Mononuclear cell (primary cell): Measurements from ENCODE around the gene ITGB1. TPM values are rescaled to one million over a fixed set of nuclear protein-coding genes. Genes with fewer than 3 reads are reported as not detected.
"Not testable (repeated sequence)": the region's sequence is repeated elsewhere in the genome, so short reads cannot be mapped to it uniquely, and the experiment has no call there.

Experiments
- H3K27me3 ChIP-seq: 2 replicates; pipeline ENCODE4 v1.6.0; 2011; ENCODE audit warnings: low read length, control low read depth; ENCODE audit not compliant: insufficient read depth
- H3K4me1 ChIP-seq: 2 replicates; pipeline ENCODE4 v1.5.1; 2011; ENCODE audit warnings: mild to moderate bottlenecking, low read length, control low read depth; ENCODE audit not compliant: insufficient read depth
- H3K4me3 ChIP-seq: 2 replicates; pipeline ENCODE4 v1.5.1; 2011; ENCODE audit warnings: mild to moderate bottlenecking, low read length, moderate library complexity
- H3K9me3 ChIP-seq: 2 replicates; pipeline ENCODE4 v1.5.1; 2011; ENCODE audit warnings: low read depth, mild to moderate bottlenecking, control low read depth, low read length
- total RNA-seq: library from RNA; depleted of rRNA; stranded (reverse); fragments of >200 nt; gene quantifications from one replicate; pipeline ENCODE4 v1.2.3, GENCODE V29; 2012

The ITGB1 gene
- total RNA-seq = 214 TPM

DNA sequence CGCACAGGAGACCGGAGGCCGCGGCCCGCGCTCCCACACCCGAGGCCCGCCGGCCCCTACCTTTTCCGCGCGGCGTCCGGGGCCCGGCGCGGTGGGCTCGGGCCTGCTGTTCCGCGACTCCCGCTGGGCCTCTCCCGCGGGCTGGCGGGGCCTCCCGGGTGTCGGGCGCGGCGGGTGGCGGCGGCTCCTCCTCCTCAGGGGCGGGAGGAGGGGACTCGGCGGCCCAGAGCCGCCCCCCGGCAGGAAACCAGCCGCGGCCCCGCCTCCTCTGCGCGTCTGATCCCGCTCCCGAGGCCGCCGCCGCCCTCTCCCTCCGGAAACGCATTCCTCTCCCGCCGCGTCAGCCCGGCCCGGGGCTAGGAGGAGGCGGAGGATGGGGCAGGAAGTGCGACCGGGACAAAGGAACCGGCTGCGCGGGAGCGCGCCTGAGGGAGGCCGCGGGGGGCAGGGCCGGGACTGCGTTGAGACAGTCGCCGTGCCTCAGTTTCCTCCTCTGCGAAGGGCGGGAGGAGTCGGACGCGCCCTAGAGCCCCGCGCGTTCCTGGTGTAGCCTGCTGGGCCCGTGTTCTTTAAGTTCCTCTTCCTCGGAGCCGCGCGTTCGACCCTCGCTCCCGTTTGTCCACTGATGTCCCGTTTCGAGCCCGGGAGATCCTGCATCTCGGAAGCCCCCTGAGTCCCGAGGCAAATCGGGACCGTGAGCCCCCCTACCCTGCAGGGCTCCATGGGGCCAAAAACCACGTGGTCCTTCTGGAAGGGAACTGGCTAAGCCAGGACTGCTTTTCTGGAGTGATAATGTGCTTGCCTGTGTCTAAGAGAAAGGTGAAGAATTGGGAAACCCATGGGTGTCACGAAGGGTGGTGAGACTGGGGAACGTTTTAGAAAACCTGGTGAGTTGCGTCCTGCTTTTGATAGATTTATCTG is at the start of gene ITGB1:
Gene ITGB1 (minus strand): TSS at position 146 of the 921 bp plus-strand sequence. CDS start 22,672 bp downstream, outside the sequence.
- Histone ChIP-seq H3K4me1 (peaks cover 59% of the 10 kb centered on the region), H3K9me3 (no peaks in the 10 kb centered on the region), H3K4me3 (peak within 1 kb of the TSS; percentile 86), H3K27me3 (no peaks in the 10 kb centered on the region)

DNA sequence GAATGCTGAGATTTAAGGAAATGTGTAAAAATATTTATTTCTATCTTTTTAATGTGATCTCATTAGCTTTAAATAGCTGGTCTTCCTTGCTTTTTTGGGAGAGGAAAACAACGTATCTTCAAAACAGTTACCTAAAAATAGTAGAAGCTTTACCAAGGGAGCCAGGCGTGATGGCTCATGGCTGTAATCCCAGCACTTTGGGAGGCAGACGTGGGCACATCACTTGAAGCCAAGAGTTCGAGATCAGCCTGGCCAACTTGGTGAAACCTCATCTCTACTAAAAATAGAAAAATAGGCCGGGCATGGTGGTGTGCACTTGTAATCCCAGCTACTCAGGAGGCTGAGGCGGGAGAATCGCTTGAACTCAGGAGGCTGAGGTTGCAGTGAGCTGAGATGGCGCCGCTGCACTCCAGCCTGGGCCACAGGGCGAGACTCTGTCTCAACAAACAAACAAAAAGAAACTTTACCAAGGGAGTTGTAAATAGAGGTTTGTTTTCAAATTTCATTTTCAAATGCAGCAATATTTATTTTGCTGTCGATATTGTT is 48.4 kb upstream of the ITGB1 start:
- Histone ChIP-seq H3K4me1 (peaks cover 30% of the 10 kb centered on the region), H3K9me3 (no peaks in the 10 kb centered on the region), H3K27me3 (no peaks in the 10 kb centered on the region), H3K4me3 (no peak overlapping the region)

DNA sequence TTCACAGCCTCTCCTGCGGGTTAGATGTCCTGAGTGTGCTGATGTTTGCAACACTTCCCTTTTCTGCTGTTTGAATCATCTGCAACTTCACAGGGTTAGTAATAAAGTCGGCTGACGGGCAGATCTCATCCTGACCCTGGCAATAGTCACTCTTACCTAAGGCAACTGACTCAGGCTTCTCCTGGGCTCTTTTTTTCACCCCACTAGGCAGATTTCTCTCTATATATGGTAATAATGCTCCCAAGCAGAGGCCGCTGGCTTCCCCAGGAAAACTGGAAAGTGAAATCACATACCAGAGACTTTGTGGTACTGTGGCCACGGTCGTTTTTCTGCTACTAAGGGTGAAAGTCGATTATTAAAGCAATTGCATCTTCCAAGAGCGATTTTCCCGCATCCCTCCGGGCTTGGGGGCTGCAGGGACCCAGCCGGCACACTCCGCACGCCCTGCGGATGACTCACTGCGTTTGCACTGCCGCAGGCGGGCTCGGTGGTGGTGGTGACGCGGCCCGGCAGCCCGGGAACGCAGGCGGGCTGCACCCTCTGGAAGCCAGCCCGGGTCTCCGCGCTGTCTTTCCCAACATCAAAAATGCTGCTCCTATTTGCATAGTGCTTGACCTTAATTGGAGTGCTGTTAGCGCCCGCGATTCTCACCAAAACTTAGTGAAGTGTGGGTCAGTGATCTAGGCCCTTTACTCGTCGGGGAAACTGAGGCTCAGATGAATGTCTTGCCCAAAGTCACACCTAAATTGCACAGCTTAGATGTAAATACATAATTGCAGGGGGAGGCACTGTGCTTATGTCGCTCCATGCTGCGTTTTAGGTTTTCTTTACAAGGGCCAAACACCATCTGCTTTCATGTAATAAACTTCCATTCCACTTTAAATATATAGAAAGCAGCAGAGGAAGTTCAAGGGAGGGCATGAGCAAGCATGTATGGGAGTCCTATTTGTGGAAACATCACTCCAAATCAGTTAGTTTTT is 47.6 kb upstream of the ITGB1 start:
- Histone ChIP-seq H3K27me3 (no peaks in the 10 kb centered on the region), H3K4me1 (peaks cover 27% of the 10 kb centered on the region), H3K9me3 (no peaks in the 10 kb centered on the region), H3K4me3 (peak overlapping the region; percentile 39)

DNA sequence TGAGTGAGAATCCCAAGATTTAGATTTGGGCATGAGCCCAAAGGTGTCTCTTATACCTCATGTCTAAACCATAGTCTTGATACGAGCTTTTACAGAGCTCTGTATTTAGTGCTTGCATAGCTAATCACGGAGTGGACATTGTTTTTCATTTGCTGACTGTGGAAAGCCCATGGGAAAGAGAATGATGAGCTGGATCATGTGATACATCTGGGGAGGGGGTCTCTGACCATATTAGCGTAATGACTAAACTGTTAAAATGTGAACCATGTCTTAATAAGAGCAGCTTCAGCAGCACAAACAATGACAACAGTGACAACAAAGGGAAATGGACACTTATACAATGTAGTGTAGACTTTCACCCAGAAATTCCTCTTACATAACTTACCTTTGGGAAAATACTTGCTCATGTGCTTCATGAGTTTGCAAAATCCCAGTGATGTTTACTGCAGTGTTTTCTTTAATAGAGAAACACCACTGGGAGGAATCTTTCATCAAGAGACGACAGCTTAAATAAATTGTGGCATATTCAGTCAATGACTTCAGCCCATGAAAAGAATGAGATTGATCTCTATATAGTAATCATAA is 44.0 kb upstream of the ITGB1 start:
- Histone ChIP-seq H3K4me3 (no peak overlapping the region), H3K27me3 (no peaks in the 10 kb centered on the region), H3K4me1 (peaks cover 17% of the 10 kb centered on the region), H3K9me3 (no peaks in the 10 kb centered on the region)

DNA sequence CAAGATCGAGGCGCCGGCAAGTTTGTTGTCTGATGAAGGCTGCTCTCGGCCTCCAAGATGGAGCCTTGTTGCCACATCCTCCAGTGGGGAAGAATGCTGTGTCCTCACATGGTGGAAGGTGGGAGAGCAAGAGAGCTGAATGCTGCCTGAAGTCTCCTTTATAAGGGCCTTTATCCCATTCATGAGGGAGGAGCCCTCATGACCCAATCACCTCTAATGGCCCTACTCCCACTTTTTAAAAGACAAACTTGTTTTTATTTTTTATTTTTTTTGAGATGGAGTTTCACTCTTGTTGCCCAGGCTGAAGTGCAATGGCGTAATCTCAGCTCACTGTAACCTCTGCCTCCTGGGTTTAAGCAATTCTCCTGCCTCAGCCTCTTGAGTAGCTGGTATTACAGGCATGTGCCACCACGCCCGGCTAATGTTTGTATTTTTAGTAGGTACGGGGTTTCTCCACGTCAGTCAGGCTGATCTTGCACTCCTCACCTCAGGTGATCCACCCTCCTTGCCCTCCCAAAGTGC is 40.1 kb upstream of the ITGB1 start:
- not testable (repeated sequence) for H3K27me3 ChIP-seq, H3K4me3 ChIP-seq, H3K9me3 ChIP-seq, H3K4me1 ChIP-seq

DNA sequence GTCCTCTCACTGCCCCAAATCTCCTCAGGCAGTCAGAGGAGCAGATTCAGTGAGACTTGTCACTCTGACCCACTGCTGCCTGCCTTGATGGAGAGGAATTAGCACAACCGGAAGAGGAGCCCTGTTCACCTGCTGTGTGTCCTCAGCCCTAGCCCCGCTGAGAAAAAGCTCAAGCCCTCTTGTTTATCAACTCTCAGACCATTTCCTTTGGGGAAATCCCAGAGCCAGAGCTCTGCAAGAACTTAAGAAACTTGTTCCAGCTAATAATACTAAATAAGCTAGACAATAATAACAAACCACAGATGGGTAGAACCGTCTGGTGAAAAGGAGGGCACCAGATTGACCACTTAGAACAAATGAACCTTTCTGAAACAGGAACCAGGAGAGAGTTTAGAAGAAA is 37.7 kb upstream of the ITGB1 start:
- Histone ChIP-seq H3K27me3 (no peaks in the 10 kb centered on the region), H3K9me3 (no peaks in the 10 kb centered on the region), H3K4me1 (no peaks in the 10 kb centered on the region), H3K4me3 (no peak overlapping the region)

DNA sequence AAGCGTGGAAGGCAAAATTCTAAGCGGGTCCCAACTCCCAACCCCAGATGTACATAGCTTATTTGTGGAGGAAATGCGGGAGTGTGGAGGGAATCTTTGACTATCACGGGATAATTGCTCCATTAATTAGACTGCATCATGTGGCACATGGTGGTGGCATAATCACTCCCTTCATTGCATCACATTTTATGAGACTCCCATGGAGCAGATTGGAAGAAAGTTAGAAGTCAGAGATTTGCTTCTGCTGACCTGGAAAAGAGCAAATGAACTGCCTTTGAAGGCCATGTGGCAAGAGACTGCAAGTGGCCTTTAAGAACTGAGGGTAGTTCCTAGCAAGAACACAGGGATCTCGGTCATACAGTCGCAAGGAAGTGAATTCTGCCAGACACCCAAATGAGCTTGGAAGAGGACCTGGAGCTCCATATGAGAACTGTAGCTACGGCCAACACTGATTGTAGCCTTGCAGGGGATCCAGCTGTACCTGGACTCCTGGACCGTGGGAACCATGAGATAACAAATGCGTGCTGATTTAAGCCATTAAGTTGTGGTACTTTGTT is 37.1 kb upstream of the ITGB1 start:
- no peaks in the 10 kb centered on the region for H3K9me3 ChIP-seq
- no peaks in the 10 kb centered on the region for H3K4me1 ChIP-seq
- no peaks in the 10 kb centered on the region for H3K27me3 ChIP-seq
- no peak overlapping the region for H3K4me3 ChIP-seq

DNA sequence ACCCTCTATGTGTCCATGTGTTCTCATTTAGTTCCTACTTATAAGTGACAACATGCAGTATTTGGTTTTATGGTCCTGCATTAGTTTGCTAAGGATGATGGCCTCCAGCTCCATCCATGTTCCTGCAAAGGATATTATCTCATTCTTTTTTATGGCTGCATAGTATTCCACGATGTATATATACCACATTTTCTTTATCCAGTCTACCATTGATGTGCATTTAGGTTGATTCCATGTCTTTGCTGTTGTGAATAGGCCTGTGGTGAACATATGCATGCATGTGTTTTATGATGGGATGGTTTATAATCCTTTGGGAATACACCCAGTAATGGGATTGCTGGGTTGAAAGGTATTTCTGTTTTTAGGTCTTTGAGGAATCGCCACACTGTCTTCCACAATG is 36.6 kb upstream of the ITGB1 start:
- H3K27me3 ChIP-seq, H3K9me3 ChIP-seq, H3K4me1 ChIP-seq, H3K4me3 ChIP-seq: not testable (repeated sequence)

DNA sequence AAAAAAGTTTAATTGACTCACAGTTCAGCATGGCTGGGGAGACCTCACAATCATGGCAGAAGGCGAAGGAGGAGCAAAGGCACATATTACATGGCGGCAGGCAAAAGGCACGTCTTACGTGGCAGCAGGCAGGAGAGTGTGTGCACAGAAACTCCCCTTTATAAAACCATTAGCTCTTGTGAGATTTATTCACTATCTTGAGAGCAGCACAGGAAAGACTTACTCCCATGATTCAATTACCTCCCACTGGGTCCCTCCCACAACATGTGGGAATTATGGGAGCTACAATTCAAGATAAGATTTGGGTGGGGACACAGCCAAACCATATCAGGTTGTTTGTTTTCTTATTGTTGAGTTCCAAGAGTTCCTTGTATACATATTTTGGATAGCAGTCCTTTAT is 34.3 kb upstream of the ITGB1 start:
- H3K4me3 ChIP-seq, H3K9me3 ChIP-seq: not testable (repeated sequence)

DNA sequence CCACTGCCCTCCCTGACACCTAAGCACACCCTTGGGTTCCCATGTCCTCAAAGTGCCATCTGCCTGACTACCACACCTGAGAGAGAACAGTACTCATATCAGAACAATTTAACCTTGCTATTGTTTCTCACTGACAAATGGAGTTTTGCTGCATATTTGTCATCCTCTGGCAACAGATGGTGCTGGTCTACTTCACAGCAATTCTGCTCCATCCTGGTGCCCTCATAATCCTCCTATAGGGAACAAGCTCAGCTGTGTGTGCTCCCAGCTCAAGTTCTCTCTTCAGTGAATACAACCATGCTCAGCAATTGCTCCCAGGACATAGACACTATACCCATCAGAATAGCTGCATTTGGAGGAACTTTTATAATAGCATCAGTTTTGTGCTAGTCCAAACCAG is 32.8 kb upstream of the ITGB1 start:
- no peak overlapping the region for H3K4me3 ChIP-seq
- no peaks in the 10 kb centered on the region for H3K9me3 ChIP-seq

More for the DNA sequence above, 34.3 kb upstream of the ITGB1 start:
- not testable (repeated sequence) for H3K4me1 ChIP-seq, H3K27me3 ChIP-seq

DNA sequence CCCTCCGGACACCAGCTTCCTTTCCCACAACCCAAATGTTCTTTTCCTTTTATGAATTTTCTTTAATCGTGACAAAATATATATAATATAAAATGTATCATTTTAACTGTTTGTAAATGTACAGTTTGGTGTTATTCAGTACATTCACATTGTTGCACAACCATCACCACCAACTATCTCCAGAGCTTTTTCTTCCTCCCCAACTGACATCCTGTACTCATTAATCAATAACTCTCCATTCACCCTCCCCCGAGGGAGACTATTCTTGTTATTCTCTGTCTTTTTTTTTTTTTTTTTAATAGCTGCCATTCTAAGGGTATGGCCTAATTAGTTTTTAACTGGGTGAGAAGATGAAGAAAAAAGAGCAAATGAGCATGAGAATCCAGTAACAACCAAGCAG is 30.6 kb upstream of the ITGB1 start:
- Histone ChIP-seq H3K9me3 (no peaks in the 10 kb centered on the region), H3K4me3 (no peak overlapping the region), H3K4me1 (peaks cover 20% of the 10 kb centered on the region), H3K27me3 (no peaks in the 10 kb centered on the region)

More for the DNA sequence above, 32.8 kb upstream of the ITGB1 start:
- H3K27me3 ChIP-seq = no peaks in the 10 kb centered on the region
- H3K4me1 ChIP-seq = peaks cover 5% of the 10 kb centered on the region

DNA sequence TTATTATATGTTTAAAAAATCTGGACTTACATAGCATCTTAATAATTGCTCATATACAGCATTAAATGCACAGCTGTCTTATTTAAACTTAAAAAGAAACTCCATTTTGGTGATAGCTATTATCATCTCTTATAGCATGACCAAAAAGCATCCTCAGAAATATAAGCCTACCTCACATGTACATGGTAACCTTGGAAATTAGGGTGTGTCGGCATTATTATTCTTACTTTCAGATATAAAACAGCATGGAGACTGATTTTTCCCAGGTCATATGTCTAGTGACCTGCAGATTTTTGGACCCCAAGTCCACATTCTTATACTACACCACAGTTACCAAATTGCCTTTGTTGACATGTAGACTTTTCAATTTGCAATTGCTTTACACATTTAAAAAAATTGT is 29.1 kb upstream of the ITGB1 start:
- Histone ChIP-seq H3K9me3 (no peaks in the 10 kb centered on the region), H3K27me3 (no peaks in the 10 kb centered on the region), H3K4me1 (peaks cover 31% of the 10 kb centered on the region), H3K4me3 (no peak overlapping the region)

DNA sequence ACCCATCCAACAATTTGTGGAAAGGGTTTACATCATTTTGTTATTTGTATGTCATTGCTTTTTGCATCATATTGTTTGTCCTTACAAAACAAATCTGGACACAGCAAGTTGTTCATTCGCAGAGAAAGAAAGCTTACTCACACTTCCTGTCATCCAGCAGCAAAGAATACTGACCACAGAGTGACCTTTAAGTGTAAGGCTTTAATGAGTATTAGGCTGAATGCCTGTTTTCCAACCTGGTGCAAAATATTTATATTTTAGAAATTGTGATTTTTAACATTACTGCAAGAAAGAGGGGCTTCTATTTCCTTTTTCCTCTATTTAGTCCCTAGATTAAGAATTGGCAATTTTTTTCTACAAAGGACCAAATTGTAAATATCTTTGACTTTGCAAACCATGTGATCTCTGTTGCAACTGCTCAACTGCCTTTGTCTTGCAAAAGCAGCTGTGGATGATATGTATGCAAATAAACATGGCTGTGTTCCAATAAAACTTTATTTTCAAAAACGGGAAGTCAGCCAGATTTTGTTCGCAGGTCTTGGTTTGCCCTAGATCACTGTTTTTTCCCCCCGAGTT is 27.8 kb upstream of the ITGB1 start:
- Histone ChIP-seq H3K4me3 (no peak overlapping the region), H3K9me3 (no peaks in the 10 kb centered on the region), H3K27me3 (no peaks in the 10 kb centered on the region), H3K4me1 (peaks cover 44% of the 10 kb centered on the region)

DNA sequence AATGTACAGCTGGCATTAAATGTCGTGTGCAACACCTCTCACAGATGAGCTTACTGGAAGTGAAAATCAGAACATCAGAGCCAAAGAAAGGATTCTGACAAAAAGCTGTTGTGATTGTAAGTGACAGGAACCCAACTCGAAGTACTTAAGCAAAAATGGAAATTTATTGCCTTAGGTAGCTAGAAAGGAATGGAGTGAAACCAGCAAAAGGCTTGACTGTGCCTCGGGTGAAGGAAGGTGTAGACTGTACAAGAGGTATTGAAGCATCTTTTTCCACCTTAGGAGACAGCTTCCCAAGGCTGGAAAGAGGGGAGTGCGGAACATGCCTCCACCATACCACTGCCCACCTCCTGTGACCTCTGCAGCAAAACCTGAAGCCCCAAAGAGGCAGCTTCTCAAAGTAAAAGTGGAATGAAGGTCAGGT is 27.3 kb upstream of the ITGB1 start:
- Histone ChIP-seq H3K4me1 (peaks cover 46% of the 10 kb centered on the region), H3K9me3 (no peaks in the 10 kb centered on the region), H3K4me3 (no peak overlapping the region)

More for the DNA sequence above, 27.3 kb upstream of the ITGB1 start:
- H3K27me3 ChIP-seq = no peaks in the 10 kb centered on the region
